ENCODE data around the gene VDAC1. TPM values are rescaled to one million over a fixed set of nuclear protein-coding genes. Genes with fewer than 3 reads are reported as not detected.

The VDAC1 gene
- total and polyA plus RNA-seq, 10 of the 15 experiments (the other 5 are each of a cell fraction or from before 2014, with no cell fraction given): 245 to 488 (median 349) TPM

DNA sequence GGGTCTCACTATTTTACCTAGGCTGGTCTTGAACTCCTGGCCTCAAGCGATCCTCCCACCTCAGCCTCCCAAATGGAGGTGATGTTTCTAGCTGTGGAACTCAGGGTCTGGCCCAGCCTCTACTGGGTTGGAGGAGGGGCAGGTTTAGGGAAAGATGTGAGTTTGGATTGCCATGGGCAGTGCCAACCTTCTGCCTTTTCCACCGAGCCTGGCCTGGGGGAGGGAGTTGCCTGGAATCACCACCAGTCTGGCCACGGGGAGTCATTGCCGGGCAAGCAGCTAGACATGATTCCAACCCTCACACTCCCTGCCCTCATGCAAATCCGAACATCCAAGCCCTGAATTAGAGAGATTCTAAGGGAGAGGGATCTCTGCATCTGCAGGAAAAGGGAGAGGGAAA lies 21.0 kb upstream of the VDAC1 start:
- Histone ChIP-seq H3K4me1 (ENCODE audit: control insufficient read depth, insufficient read depth, low read length) (peaks cover 14% of the 10 kb centered on the region), H3K9me3 (replicated peaks; ENCODE audit: control insufficient read depth, insufficient read depth, low read length) (no peaks in the 10 kb centered on the region), H3K36me3 (ENCODE audit: control insufficient read depth in 2 of 2, insufficient read depth in 2 of 2, low read length in 1 of 2) (no peaks in the 10 kb centered on the region), H3K27ac (ENCODE audit: control insufficient read depth, insufficient read depth) (no peak overlapping the region), H3K27me3 (replicated peaks in 1 of 2; ENCODE audit: control insufficient read depth in 2 of 2, insufficient read depth in 2 of 2, low read length in 1 of 2) (no peaks in the 10 kb centered on the region; a peak in 2 of 4 replicates), H2AFZ (ENCODE audit: control insufficient read depth, low read depth, low read length) (no peak overlapping the region), H3K79me2 (ENCODE audit: control insufficient read depth, insufficient read depth, low read length) (no peaks in the 10 kb centered on the region), H4K20me1 (ENCODE audit: control insufficient read depth, insufficient read depth) (no peaks in the 10 kb centered on the region), H3K4me2 (ENCODE audit: control insufficient read depth, insufficient read depth) (no peak overlapping the region), H3K9ac (ENCODE audit: control insufficient read depth, insufficient read depth, low read length) (no peak overlapping the region), H3K4me3 (no peak overlapping the region)
- no peak for DNase-seq (ENCODE audit: low read depth, low spot score)
- POLR2A ChIA-PET: interaction anchor here (0.8 kb wide), 1 partner anchor 28 kb away, joined by 3 read pairs; no protein-coding TSS in a partner anchor
- in situ Hi-C loops (cut with MboI) (loop anchor here (5.0 kb wide), 1 partner anchor 262 kb away; no protein-coding TSS in a partner anchor), intact Hi-C loops (cut with micrococcal nuclease; ENCODE audit: unreplicated experiment) (no loop called here)
- BruUV-seq (replicated peaks): no TSS peak
- SMC1A ChIA-PET (ENCODE audit: uncharacterized antibody, unreplicated experiment): interaction anchor here (1.0 to 2.9 kb wide), 2 partner anchors 14 to 16 kb away, joined by 4 to 16 read pairs; no protein-coding TSS in a partner anchor
- WGBS (ENCODE audit: insufficient coverage, insufficient replicate concordance, low lambda C conversion rate, missing lambda C conversion rate): 55% methylated on average over 5 of the region's 5 CpGs
- ATAC-seq: no peak
- CTCF ChIA-PET: interaction anchor here (0.7 to 3.8 kb wide), 11 partner anchors 9 to 160 kb away, joined by 3 to 43 read pairs (median 5); no protein-coding TSS in a partner anchor
- RAD21 ChIA-PET (ENCODE audit: unreplicated experiment): interaction anchor here (0.9 to 1.8 kb wide), 2 partner anchors 56 to 114 kb away, joined by 4 to 13 read pairs; no protein-coding TSS in a partner anchor
- no peak for FAIRE-seq
- TF ChIP-seq, protein P1, sequence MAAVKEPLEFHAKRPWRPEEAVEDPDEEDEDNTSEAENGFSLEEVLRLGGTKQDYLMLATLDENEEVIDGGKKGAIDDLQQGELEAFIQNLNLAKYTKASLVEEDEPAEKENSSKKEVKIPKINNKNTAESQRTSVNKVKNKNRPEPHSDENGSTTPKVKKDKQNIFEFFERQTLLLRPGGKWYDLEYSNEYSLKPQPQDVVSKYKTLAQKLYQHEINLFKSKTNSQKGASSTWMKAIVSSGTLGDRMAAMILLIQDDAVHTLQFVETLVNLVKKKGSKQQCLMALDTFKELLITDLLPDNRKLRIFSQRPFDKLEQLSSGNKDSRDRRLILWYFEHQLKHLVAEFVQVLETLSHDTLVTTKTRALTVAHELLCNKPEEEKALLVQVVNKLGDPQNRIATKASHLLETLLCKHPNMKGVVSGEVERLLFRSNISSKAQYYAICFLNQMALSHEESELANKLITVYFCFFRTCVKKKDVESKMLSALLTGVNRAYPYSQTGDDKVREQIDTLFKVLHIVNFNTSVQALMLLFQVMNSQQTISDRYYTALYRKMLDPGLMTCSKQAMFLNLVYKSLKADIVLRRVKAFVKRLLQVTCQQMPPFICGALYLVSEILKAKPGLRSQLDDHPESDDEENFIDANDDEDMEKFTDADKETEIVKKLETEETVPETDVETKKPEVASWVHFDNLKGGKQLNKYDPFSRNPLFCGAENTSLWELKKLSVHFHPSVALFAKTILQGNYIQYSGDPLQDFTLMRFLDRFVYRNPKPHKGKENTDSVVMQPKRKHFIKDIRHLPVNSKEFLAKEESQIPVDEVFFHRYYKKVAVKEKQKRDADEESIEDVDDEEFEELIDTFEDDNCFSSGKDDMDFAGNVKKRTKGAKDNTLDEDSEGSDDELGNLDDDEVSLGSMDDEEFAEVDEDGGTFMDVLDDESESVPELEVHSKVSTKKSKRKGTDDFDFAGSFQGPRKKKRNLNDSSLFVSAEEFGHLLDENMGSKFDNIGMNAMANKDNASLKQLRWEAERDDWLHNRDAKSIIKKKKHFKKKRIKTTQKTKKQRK (IDR thresholded peaks at IDR 0.05; ENCODE audit: low read depth, low read length): no peak
- TF ChIP-seq BCL11A (IDR thresholded peaks at IDR 0.05; ENCODE audit: low read depth, low read length) (no peak), FOXM1 (IDR thresholded peaks at IDR 0.05; ENCODE audit: low read depth, low read length) (no peak), TARDBP (IDR thresholded peaks at IDR 0.05; ENCODE audit: borderline replicate concordance) (no peak), HCFC1 (IDR thresholded peaks at IDR 0.05; ENCODE audit: low read length) (no peak), TCF7 (IDR thresholded peaks at IDR 0.05; ENCODE audit: borderline replicate concordance) (no peak), PAX5 (IDR thresholded peaks at IDR 0.05; ENCODE audit: borderline replicate concordance, low read depth, low read length) (no peak), MTA2 (IDR thresholded peaks at IDR 0.05; ENCODE audit: low read depth) (no peak), CHD4 (IDR thresholded peaks at IDR 0.05) (no peak), MYC (IDR thresholded peaks at IDR 0.05; ENCODE audit: insufficient read depth, insufficient read length, insufficient replicate concordance, low read length, severe bottlenecking) (no peak), BMI1 (IDR thresholded peaks at IDR 0.05; ENCODE audit: borderline replicate concordance) (no peak)
